ENCODE data around the gene SLC25A29. TPM values are rescaled to one million over a fixed set of nuclear protein-coding genes. Genes with fewer than 3 reads are reported as not detected.

SLC25A29 gene
- total and polyA plus RNA-seq, 7 donors = 3.0 to 40.4 (median 26.7) TPM

DNA sequence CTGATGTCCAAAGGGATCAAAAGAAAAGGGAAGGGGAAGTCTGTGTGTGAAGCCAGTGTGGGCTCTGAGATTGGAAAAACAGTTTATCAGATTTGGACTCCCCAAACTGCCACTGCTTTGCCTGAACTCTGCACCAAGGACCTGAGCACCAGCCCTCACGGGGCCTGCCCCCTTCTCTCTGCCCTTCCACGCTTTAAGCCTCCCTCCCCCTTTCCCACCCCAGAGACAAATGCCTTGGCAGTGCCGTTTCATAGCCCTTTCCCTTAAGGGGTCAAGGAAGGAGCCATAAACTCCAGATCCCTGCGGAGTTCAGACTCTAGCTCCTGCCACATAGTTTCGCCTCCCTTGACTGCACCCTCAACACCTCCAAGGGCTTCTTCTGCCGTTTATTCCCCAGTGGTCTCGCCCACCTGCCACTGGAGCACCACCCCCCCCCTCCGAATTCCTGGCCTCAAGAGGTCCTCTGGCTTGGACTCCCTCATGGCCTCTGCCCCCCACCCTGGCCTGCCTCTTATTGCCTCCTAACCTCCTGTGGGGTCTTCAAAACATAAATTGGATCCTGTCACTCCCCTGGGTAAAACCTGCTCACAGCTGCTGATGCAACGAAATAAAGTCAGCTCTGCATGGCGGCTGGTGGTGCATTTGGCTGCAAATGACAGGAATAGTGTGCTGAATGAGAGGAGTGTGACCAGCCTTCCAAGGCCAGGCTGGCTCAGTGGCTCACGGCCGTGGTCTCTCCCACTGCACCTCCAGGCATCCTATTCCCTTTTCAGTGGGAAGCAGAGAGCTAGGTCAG lies 18.8 kb downstream of the SLC25A29 start:
- H3K36me3 ChIP-seq = peaks cover 8 to 21% (median 10%) of the 10 kb centered on the region in 4 donors
- 80 to 81% methylated on average over 12 of the region's 12 CpGs for WGBS, 2 donors
- H3K4me1 ChIP-seq = peaks cover 3 to 20% (median 14%) of the 10 kb centered on the region in 4 donors
- H3K9me3 ChIP-seq = no peaks in the 10 kb centered on the region
- TF ChIP-seq POLR2A (IDR thresholded peaks at IDR 0.05) = no peak
- no peak for TF ChIP-seq EP300 (IDR thresholded peaks at IDR 0.05)
- TF ChIP-seq, protein P1, sequence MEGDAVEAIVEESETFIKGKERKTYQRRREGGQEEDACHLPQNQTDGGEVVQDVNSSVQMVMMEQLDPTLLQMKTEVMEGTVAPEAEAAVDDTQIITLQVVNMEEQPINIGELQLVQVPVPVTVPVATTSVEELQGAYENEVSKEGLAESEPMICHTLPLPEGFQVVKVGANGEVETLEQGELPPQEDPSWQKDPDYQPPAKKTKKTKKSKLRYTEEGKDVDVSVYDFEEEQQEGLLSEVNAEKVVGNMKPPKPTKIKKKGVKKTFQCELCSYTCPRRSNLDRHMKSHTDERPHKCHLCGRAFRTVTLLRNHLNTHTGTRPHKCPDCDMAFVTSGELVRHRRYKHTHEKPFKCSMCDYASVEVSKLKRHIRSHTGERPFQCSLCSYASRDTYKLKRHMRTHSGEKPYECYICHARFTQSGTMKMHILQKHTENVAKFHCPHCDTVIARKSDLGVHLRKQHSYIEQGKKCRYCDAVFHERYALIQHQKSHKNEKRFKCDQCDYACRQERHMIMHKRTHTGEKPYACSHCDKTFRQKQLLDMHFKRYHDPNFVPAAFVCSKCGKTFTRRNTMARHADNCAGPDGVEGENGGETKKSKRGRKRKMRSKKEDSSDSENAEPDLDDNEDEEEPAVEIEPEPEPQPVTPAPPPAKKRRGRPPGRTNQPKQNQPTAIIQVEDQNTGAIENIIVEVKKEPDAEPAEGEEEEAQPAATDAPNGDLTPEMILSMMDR (IDR thresholded peaks at IDR 0.05) = no peak
- no peak for TF ChIP-seq POLR2AphosphoS5 (IDR thresholded peaks at IDR 0.05)
- H3K27me3 ChIP-seq = no peaks in the 10 kb centered on the region
- H3K4me3 ChIP-seq = no peak overlapping the region
- intact Hi-C loops (cut with DNase I) = loop anchor here (5.0 kb wide), 1 partner anchor 90 kb away; the partner anchor contains the start of gene WDR25
- no peak for DNase-seq
- no peak overlapping the region for H3K27ac ChIP-seq

DNA sequence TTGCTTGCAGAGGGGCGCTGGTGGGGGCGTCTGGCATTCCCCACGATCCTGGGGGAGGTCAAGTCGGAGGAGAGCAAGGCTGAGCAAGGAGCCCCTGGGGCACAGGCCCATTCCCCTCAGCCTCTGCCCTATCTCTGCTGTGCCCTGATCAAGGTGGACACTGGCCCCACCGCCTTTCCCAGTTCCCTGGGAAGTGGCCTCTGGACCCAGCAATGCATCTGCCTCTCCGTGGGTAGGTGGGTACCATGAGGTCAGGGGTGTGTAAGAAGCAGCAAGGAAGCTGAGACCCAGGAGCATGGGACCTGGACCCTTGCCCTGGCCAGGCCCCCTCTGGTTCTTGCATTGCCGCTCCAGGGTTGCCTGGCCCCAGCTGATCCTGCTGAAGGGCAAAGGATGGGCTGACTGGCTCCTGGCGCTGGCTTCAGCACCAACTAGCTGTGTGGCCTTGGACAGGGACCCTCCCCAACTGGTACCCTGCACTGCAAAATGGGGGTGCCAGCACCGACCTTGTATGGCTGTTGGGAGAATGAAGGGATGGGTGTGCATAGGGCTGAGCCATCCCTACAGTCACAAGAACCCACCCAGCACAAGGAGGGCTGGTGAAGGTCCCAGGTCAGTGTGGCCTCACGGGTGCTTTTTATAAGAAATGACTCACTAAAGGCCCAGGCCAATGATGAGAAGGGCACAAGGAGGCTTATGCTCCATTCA lies 19.6 kb downstream of the SLC25A29 start:
- WGBS, 2 donors = 64 to 77% methylated on average over 10 of the region's 10 CpGs
- Histone ChIP-seq H3K9me3 (no peaks in the 10 kb centered on the region), H3K4me3 (no peak overlapping the region), H3K36me3 (peaks cover under 1 to 13% (median 6%) of the 10 kb centered on the region in 4 donors), H3K27me3 (no peaks in the 10 kb centered on the region), H3K27ac (no peak overlapping the region), H3K4me1 (peaks cover 3 to 20% (median 14%) of the 10 kb centered on the region in 4 donors)
- intact Hi-C loops (cut with DNase I) = loop anchor here (5.0 kb wide), 1 partner anchor 91 kb away; the partner anchor contains the start of gene WDR25
- DNase-seq = no peak
- TF ChIP-seq POLR2AphosphoS5 (IDR thresholded peaks at IDR 0.05) (no peak), POLR2A (IDR thresholded peaks at IDR 0.05) (no peak), EP300 (IDR thresholded peaks at IDR 0.05) (no peak)
- TF ChIP-seq, protein P1 (IDR thresholded peaks at IDR 0.05) = no peak

DNA sequence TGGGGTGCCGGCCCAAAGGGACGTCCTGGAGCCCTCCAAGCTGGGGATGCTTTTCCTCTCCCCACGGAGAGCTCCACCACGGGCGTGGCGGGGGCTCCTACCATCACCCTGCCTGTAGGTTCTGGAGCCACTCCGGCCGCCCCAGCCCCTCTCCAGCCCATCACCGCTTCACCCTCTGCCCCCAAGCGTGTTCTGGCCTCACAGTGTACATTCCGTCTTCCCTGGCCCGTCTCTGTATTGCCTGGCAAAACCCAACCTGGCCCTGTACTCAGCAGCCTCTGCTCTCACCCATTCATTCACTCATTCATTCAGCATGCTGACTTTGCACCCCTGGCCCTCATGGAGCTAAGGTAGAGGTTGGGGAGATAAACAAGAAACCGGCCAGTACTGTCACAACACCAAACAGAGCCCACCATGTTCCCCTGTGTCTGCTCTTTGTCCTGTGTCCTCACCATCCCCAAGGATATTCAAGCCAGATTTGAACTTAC lies 20.3 kb downstream of the SLC25A29 start:
- no peaks in the 10 kb centered on the region for H3K27me3 ChIP-seq
- WGBS, 2 donors = 30 to 39% methylated on average over 13 of the region's 13 CpGs
- peak overlapping the region; percentile 71 to 85 (median 82) for H3K4me3 ChIP-seq
- intact Hi-C loops (cut with DNase I) = loop anchor here (2.0 to 5.0 kb wide), 2 partner anchors 39 to 91 kb away; partner anchors contain the start of gene WDR25
- H3K36me3 ChIP-seq = peaks cover 0 to 6% (median 1%) of the 10 kb centered on the region in 4 donors
- H3K4me1 ChIP-seq = peaks cover 3 to 20% (median 14%) of the 10 kb centered on the region in 4 donors
- TF ChIP-seq, protein P1 (IDR thresholded peaks at IDR 0.05) = peak in 1 of 4 experiments; percentile 8
- no peak for TF ChIP-seq EP300 (IDR thresholded peaks at IDR 0.05)
- no peaks in the 10 kb centered on the region for H3K9me3 ChIP-seq
- DNase-seq = no peak
- H3K27ac ChIP-seq = peak overlapping the region; percentile 90 to 92 (median 91)

DNA sequence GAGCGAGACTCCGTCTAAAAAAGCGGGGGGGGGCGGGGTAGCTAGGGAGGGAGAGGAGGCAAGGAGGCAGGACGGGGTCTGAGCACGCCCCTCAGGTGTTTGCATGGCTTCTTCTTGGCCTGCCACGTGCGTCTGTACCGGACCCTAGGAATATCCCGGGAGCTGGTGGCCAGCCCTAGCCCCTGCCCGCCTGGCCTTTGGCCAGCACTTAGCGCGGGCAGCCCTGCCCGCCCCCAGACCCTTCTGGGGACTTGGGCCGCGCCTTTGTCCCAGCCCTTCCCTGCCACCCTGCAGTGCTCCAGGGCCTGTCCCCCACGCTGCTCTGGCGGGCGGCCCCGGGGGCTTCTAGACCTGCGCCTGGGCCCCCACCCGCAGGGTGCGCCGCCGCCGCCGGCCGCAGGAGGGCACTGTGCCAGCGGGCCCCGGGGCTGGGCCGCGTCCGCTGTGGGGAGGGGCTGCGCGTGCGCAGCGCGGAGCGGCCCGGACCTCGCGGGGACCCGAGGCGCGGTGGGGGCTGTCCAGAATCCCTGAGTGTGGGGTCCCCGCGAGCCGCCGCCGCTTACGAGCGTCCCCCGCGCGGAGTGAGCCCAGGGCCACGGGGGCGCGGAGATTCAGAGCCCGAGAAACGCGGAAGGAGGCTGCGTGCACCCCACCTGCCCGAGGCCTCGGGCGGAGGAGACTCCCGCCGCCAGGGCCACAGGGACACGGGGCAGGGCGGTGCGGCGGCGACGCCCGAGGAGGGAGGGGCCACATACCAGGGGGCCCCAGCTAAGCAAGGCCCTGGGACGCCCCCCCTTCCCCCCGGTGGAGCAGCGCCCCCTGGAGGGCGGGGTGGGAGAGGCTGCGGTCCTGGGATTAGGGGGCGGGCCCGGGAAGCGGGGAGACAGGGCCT lies 21.0 kb downstream of the SLC25A29 start:
- intact Hi-C loops (cut with DNase I) = loop anchor here (2.0 to 5.0 kb wide), 2 partner anchors 38 to 92 kb away; partner anchors contain the start of gene WDR25
- H3K27ac ChIP-seq = peak overlapping the region; percentile 90 to 92 (median 91)
- TF ChIP-seq EP300 (IDR thresholded peaks at IDR 0.05) (no peak), POLR2AphosphoS5 (IDR thresholded peaks at IDR 0.05) (peak in 2 of 4 donors; percentile 20 to 55)
- TF ChIP-seq, protein P1 (IDR thresholded peaks at IDR 0.05) = peak; percentile 76 to 94 (median 84)
- peaks cover 3 to 20% (median 14%) of the 10 kb centered on the region in 4 donors for H3K4me1 ChIP-seq
- peak overlapping the region; percentile 71 to 85 (median 82) for H3K4me3 ChIP-seq
- WGBS, 2 donors = 1% methylated on average over 82 of the region's 82 CpGs
- peaks cover 0 to 5% (median 0%) of the 10 kb centered on the region in 4 donors for H3K36me3 ChIP-seq
- no peak for DNase-seq
- H3K9me3 ChIP-seq = no peaks in the 10 kb centered on the region
- H3K27me3 ChIP-seq = no peaks in the 10 kb centered on the region

Measured in sigmoid colon (tissue), 7 donors.